ENCODE data around the gene CERK.

GRCh38 chr22:46653596-46653995 is 84.5 kb downstream of the CERK start:
- TF ChIP-seq, protein P1, sequence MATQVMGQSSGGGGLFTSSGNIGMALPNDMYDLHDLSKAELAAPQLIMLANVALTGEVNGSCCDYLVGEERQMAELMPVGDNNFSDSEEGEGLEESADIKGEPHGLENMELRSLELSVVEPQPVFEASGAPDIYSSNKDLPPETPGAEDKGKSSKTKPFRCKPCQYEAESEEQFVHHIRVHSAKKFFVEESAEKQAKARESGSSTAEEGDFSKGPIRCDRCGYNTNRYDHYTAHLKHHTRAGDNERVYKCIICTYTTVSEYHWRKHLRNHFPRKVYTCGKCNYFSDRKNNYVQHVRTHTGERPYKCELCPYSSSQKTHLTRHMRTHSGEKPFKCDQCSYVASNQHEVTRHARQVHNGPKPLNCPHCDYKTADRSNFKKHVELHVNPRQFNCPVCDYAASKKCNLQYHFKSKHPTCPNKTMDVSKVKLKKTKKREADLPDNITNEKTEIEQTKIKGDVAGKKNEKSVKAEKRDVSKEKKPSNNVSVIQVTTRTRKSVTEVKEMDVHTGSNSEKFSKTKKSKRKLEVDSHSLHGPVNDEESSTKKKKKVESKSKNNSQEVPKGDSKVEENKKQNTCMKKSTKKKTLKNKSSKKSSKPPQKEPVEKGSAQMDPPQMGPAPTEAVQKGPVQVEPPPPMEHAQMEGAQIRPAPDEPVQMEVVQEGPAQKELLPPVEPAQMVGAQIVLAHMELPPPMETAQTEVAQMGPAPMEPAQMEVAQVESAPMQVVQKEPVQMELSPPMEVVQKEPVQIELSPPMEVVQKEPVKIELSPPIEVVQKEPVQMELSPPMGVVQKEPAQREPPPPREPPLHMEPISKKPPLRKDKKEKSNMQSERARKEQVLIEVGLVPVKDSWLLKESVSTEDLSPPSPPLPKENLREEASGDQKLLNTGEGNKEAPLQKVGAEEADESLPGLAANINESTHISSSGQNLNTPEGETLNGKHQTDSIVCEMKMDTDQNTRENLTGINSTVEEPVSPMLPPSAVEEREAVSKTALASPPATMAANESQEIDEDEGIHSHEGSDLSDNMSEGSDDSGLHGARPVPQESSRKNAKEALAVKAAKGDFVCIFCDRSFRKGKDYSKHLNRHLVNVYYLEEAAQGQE (IDR thresholded peaks at IDR 0.05; ENCODE audit: insufficient replicate concordance, low read depth), result no peak
- TF ChIP-seq, protein P2, sequence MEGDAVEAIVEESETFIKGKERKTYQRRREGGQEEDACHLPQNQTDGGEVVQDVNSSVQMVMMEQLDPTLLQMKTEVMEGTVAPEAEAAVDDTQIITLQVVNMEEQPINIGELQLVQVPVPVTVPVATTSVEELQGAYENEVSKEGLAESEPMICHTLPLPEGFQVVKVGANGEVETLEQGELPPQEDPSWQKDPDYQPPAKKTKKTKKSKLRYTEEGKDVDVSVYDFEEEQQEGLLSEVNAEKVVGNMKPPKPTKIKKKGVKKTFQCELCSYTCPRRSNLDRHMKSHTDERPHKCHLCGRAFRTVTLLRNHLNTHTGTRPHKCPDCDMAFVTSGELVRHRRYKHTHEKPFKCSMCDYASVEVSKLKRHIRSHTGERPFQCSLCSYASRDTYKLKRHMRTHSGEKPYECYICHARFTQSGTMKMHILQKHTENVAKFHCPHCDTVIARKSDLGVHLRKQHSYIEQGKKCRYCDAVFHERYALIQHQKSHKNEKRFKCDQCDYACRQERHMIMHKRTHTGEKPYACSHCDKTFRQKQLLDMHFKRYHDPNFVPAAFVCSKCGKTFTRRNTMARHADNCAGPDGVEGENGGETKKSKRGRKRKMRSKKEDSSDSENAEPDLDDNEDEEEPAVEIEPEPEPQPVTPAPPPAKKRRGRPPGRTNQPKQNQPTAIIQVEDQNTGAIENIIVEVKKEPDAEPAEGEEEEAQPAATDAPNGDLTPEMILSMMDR (IDR thresholded peaks at IDR 0.05; ENCODE audit: insufficient read depth, low read length), result no peak
- TF ChIP-seq POLR2AphosphoS5 (IDR thresholded peaks at IDR 0.05; ENCODE audit: low read depth) (no peak), GABPA (IDR thresholded peaks at IDR 0.05; ENCODE audit: low read depth) (no peak), SPI1 (IDR thresholded peaks at IDR 0.05; ENCODE audit: borderline replicate concordance, low read depth) (no peak)

All from HL-60 (cell line).